GM12878 (cell line): Measurements from ENCODE around the gene RDH5. TPM values are rescaled to one million over a fixed set of nuclear protein-coding genes. Genes with fewer than 3 reads are reported as not detected.

Experiments used
- ATAC-seq: fragments of 200-7000 bp; cut with Tn5 transposase; 3 replicates; pipeline ENCODE4 v1.9.1; 2020; ENCODE audit warnings: mild to moderate bottlenecking, moderate library complexity
- BruUV-seq: library from RNA; stranded (reverse); fragments of 400-500 nt; replicated peaks from 2 replicates; lab custom pipeline; 2021; lab: Mats Ljungman, UMichigan
- CTCF ChIA-PET: fragments of 300-600 bp; sonication (Branson Sonifier 250); formaldehyde crosslinking; extraction: SDS; loops from one replicate; lab custom pipeline; 2021; ENCODE audit warnings: inconsistent platforms; lab: Yijun Ruan, JAX
- POLR2A ChIA-PET: fragments of 350-600 bp; formaldehyde crosslinking; extraction: SDS; loops from one replicate; lab custom pipeline; 2021; ENCODE audit warnings: inconsistent platforms; lab: Charles Lee
- RAD21 ChIA-PET: fragments of 300-600 bp; sonication (Branson Sonifier 250); formaldehyde crosslinking; loops from one replicate; lab custom pipeline; 2023; ENCODE audit warnings: antibody characterized with exemption; ENCODE audit not compliant: unreplicated experiment; lab: Charles Lee
- SMC1A ChIA-PET: fragments of 300-600 bp; sonication (Branson Sonifier 250); formaldehyde crosslinking; loops from one replicate; lab custom pipeline; 2023; ENCODE audit not compliant: unreplicated experiment, uncharacterized antibody; lab: Charles Lee
- DNase-seq: peaks from one replicate; pipeline ENCODE4 v3.0.0-alpha.2; 2011; ENCODE audit warnings: low read depth, low spot score
- FAIRE-seq: peaks from 3 replicates; lab custom pipeline; 2011; peaks lifted over from hg19 to GRCh38; lab: Jason Lieb, UNC
- H2AFZ ChIP-seq: 2 replicates; pipeline ENCODE4 v1.6.0; 2011; ENCODE audit warnings: low read depth, low read length, control low read depth; ENCODE audit not compliant: control insufficient read depth
- H3K27ac ChIP-seq: 2 replicates; pipeline ENCODE4 v1.5.1; 2011; ENCODE audit warnings: control low read depth; ENCODE audit not compliant: control insufficient read depth, insufficient read depth
- H3K27me3 ChIP-seq, 2 experiments: replicated peaks in 1 of 2; 2 replicates each; pipeline versions ENCODE4 v1.6.0 to v1.6.1; 2011; ENCODE audit warnings: low read length in 1 of 2; ENCODE audit not compliant: control insufficient read depth in 2 of 2, insufficient read depth in 2 of 2
- H3K36me3 ChIP-seq, 2 experiments: 2 replicates each; pipeline ENCODE4 v1.5.1; 2011; ENCODE audit warnings: low read length in 1 of 2; ENCODE audit not compliant: control insufficient read depth in 2 of 2, insufficient read depth in 2 of 2
- H3K4me1 ChIP-seq: 2 replicates; pipeline ENCODE4 v1.6.1; 2011; ENCODE audit warnings: mild to moderate bottlenecking, low read length, moderate library complexity, mixed read lengths; ENCODE audit not compliant: control insufficient read depth, insufficient read depth
- H3K4me2 ChIP-seq: 2 replicates; pipeline ENCODE4 v1.6.0; 2011; ENCODE audit warnings: control low read depth; ENCODE audit not compliant: control insufficient read depth, insufficient read depth
- H3K4me3 ChIP-seq: fragments of 200-600 bp; sonication (generic); 2 replicates; pipeline ENCODE4 v1.5.1; 2016
- H3K79me2 ChIP-seq: 2 replicates; pipeline ENCODE4 v1.6.0; 2011; ENCODE audit warnings: low read length; ENCODE audit not compliant: control insufficient read depth, insufficient read depth
- H3K9ac ChIP-seq: 2 replicates; pipeline ENCODE4 v1.8.0; 2011; ENCODE audit warnings: low read length, control low read depth, mixed read lengths; ENCODE audit not compliant: control insufficient read depth, insufficient read depth
- H3K9me3 ChIP-seq: replicated peaks from 3 replicates; pipeline ENCODE4 v1.5.1; 2011; ENCODE audit warnings: mild to moderate bottlenecking, low read length; ENCODE audit not compliant: control insufficient read depth, insufficient read depth
- H4K20me1 ChIP-seq: 2 replicates; pipeline ENCODE4 v1.6.0; 2011; ENCODE audit not compliant: control insufficient read depth, insufficient read depth
- BACH1 ChIP-seq: fragments of 450-650 bp; IDR thresholded peaks from 2 replicates; pipeline ENCODE4 v1.6.1; 2017; ENCODE audit warnings: mild to moderate bottlenecking, borderline replicate concordance
- BMI1 ChIP-seq: fragments of 450-650 bp; IDR thresholded peaks from 2 replicates; pipeline ENCODE4 v1.6.1; 2016; ENCODE audit warnings: mild to moderate bottlenecking, moderate library complexity, borderline replicate concordance
- EED ChIP-seq: sonication (generic); IDR thresholded peaks from 2 replicates; pipeline ENCODE4 v1.6.1; 2016; ENCODE audit warnings: antibody characterized with exemption, low read depth
- GATAD2B ChIP-seq: fragments of 450-650 bp; conservative IDR thresholded peaks from 2 replicates; pipeline ENCODE4 v1.6.1; 2017; ENCODE audit warnings: low read depth, mild to moderate bottlenecking, moderate library complexity
- KLF5 ChIP-seq: fragments of 450-650 bp; IDR thresholded peaks from 2 replicates; pipeline ENCODE4 v1.6.1; 2014; ENCODE audit warnings: mild to moderate bottlenecking; ENCODE audit not compliant: partially characterized antibody
- NFIC ChIP-seq: IDR thresholded peaks from 2 replicates; pipeline ENCODE4 v1.6.1; 2012; ENCODE audit warnings: low read depth, mild to moderate bottlenecking, inconsistent platforms, low read length, moderate library complexity
- PAX5 ChIP-seq: IDR thresholded peaks from 2 replicates; pipeline ENCODE4 v1.6.1; 2011; ENCODE audit warnings: low read depth, low read length, borderline replicate concordance
- POLR2A ChIP-seq: IDR thresholded peaks from 2 replicates; pipeline ENCODE4 v1.6.1; 2011; ENCODE audit warnings: low read depth, mild to moderate bottlenecking, low read length
- POLR2AphosphoS5 ChIP-seq: IDR thresholded peaks from 2 replicates; pipeline ENCODE4 v1.6.1; 2011; ENCODE audit warnings: mild to moderate bottlenecking, low read length, inconsistent platforms
- RAD21 ChIP-seq: IDR thresholded peaks from 2 replicates; pipeline ENCODE4 v1.6.1; 2011; ENCODE audit warnings: mild to moderate bottlenecking, low read depth, low read length, moderate library complexity; ENCODE audit not compliant: insufficient read depth
- RUNX3 ChIP-seq: IDR thresholded peaks from 2 replicates; pipeline ENCODE4 v1.6.1; 2012; ENCODE audit warnings: low read length, inconsistent platforms
- SMARCA5 ChIP-seq: fragments of 450-650 bp; IDR thresholded peaks from 2 replicates; pipeline ENCODE4 v1.6.1; 2017; ENCODE audit warnings: mild to moderate bottlenecking
- SMC3 ChIP-seq: IDR thresholded peaks from 2 replicates; pipeline ENCODE4 v1.6.1; 2011; ENCODE audit warnings: low read length, improper control_type of control experiment, borderline replicate concordance
- TARDBP ChIP-seq: IDR thresholded peaks from 2 replicates; pipeline ENCODE4 v1.6.1; 2016; ENCODE audit warnings: borderline replicate concordance
- WGBS: methylation state at CpG from one replicate; pipeline ENCODE4 v1.1.6; 2016; ENCODE audit warnings: low lambda C conversion rate; ENCODE audit not compliant: insufficient replicate concordance, insufficient coverage; ENCODE audit errors: missing lambda C conversion rate; 5-methylcytosine and 5-hydroxymethylcytosine counted together
- in situ Hi-C: fragments of 300-500 bp; cut with MboI; formaldehyde crosslinking; loops from 9 replicates; pipeline ENCODE4 v1.14.3; 2018; ENCODE audit warnings: mixed read lengths
- intact Hi-C: fragments of 100-400 bp; cut with micrococcal nuclease; formaldehyde crosslinking; loops from one replicate; pipeline ENCODE4 v1.14.2; 2022; ENCODE audit not compliant: unreplicated experiment
- polyA plus RNA-seq, 11 experiments: library from polyadenylated mRNA; depleted of rRNA in 4 of 11; unstranded in 6 of 11; stranded (reverse) in 5 of 11; fragments of >200 nt; fragmentation: Nextera tagmentation in 4 of 11; fragmentation: Illumina TruSeq in 1 of 11; extraction: Ambion mirVana in 4 of 11; extraction: Trizol in 1 of 11; gene quantifications; 1 replicate in 1 of 11; 2 replicates in 10 of 11; pipeline versions ENCODE4 v1.2.1 to v1.2.3, GENCODE V29; 2011 to 2016; ENCODE audit warnings: inconsistent platforms in 2 of 11, missing spikeins in 2 of 11, low read depth in 1 of 11
- total RNA-seq, 4 experiments: library from RNA; depleted of rRNA in 3 of 4; stranded (reverse); fragments of >200 nt in 3 of 4; fragmentation: Illumina TruSeq in 1 of 4; extraction: Trizol in 1 of 4; gene quantifications; 2 replicates each; pipeline versions ENCODE4 v1.2.1 to v1.2.3, GENCODE V29; 2013 to 2021
- TF ChIP-seq, protein P1 (sequence below): fragments of 450-650 bp; conservative IDR thresholded peaks from 2 replicates; pipeline ENCODE4 v1.6.1; 2017; ENCODE audit warnings: mild to moderate bottlenecking, moderate library complexity
- TF ChIP-seq, protein P2 (sequence below): fragments of 450-650 bp; IDR thresholded peaks from 2 replicates; pipeline ENCODE4 v1.6.1; 2017; ENCODE audit warnings: borderline replicate concordance
- TF ChIP-seq, protein P3 (sequence below): IDR thresholded peaks from 2 replicates; pipeline ENCODE4 v1.6.1; 2011; ENCODE audit warnings: low read depth, mild to moderate bottlenecking, low read length, moderate library complexity, borderline replicate concordance; ENCODE audit errors: extremely low read depth

The RDH5 gene
- total and polyA plus RNA-seq, 10 of the 15 experiments (the other 5 are each of a cell fraction or from before 2014, with no cell fraction given): 2.6 to 11.6 (median 7.3) TPM

DNA sequence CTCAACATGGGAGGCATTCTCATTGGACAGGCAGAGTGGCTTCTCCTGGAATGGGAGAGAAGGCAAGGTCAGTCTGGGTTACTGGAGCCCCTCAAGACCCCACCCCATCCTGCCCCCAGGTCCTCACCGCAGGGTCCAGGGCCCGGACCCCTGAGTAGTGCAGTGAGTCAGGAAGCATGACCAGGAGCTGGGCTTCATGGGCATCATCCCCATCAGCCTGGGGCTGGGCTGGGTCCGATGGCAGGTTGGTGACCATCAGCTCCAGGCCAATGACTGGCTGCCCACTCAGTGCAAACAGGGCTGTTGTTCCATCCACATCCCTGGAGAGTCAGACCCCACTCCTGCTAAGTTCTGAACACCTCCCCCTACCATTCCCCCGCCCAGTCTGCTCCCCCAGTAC, 25.5 kb upstream of the RDH5 start:
- FAIRE-seq (no peak), ATAC-seq (no peak), DNase-seq (no peak)
- no peaks in the 10 kb centered on the region for H3K79me2 ChIP-seq
- SMC1A ChIA-PET: no interaction called here
- no peak overlapping the region for H3K27ac ChIP-seq
- H3K4me1 ChIP-seq: no peaks in the 10 kb centered on the region
- 20% methylated on average over 4 of the region's 4 CpGs for WGBS
- no peak overlapping the region for H2AFZ ChIP-seq
- H3K27me3 ChIP-seq: no peaks in the 10 kb centered on the region
- no peak overlapping the region for H3K4me3 ChIP-seq
- TF ChIP-seq SMC3: no peak
- no peak for TF ChIP-seq EED
- TF ChIP-seq TARDBP: no peak
- TF ChIP-seq, protein P1, sequence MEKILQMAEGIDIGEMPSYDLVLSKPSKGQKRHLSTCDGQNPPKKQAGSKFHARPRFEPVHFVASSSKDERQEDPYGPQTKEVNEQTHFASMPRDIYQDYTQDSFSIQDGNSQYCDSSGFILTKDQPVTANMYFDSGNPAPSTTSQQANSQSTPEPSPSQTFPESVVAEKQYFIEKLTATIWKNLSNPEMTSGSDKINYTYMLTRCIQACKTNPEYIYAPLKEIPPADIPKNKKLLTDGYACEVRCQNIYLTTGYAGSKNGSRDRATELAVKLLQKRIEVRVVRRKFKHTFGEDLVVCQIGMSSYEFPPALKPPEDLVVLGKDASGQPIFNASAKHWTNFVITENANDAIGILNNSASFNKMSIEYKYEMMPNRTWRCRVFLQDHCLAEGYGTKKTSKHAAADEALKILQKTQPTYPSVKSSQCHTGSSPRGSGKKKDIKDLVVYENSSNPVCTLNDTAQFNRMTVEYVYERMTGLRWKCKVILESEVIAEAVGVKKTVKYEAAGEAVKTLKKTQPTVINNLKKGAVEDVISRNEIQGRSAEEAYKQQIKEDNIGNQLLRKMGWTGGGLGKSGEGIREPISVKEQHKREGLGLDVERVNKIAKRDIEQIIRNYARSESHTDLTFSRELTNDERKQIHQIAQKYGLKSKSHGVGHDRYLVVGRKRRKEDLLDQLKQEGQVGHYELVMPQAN: no peak
- no peak for TF ChIP-seq PAX5
- TF ChIP-seq KLF5: no peak
- TF ChIP-seq RAD21: no peak
- no peak for TF ChIP-seq POLR2A
- TF ChIP-seq POLR2AphosphoS5: no peak
- TF ChIP-seq BACH1: no peak
- TF ChIP-seq GATAD2B: no peak
- no peak for TF ChIP-seq RUNX3
- no peak for TF ChIP-seq BMI1
- TF ChIP-seq NFIC: no peak
- no peak for TF ChIP-seq SMARCA5
- TF ChIP-seq, protein P2, sequence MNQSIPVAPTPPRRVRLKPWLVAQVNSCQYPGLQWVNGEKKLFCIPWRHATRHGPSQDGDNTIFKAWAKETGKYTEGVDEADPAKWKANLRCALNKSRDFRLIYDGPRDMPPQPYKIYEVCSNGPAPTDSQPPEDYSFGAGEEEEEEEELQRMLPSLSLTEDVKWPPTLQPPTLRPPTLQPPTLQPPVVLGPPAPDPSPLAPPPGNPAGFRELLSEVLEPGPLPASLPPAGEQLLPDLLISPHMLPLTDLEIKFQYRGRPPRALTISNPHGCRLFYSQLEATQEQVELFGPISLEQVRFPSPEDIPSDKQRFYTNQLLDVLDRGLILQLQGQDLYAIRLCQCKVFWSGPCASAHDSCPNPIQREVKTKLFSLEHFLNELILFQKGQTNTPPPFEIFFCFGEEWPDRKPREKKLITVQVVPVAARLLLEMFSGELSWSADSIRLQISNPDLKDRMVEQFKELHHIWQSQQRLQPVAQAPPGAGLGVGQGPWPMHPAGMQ: no peak
- TF ChIP-seq, protein P3, sequence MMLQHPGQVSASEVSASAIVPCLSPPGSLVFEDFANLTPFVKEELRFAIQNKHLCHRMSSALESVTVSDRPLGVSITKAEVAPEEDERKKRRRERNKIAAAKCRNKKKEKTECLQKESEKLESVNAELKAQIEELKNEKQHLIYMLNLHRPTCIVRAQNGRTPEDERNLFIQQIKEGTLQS: no peak
- CTCF ChIA-PET: no interaction called here
- no peak overlapping the region for H3K4me2 ChIP-seq
- H4K20me1 ChIP-seq: no peaks in the 10 kb centered on the region
- in situ Hi-C loops: no loop called here
- no peaks in the 10 kb centered on the region for H3K9me3 ChIP-seq
- no peak overlapping the region for H3K9ac ChIP-seq
- intact Hi-C loops: no loop called here
- no peaks in the 10 kb centered on the region for H3K36me3 ChIP-seq
- no TSS peak for BruUV-seq
- RAD21 ChIA-PET: no interaction called here
- POLR2A ChIA-PET: no interaction called here
